ENCODE data around the gene ADGRF5.

Gene ADGRF5

DNA sequence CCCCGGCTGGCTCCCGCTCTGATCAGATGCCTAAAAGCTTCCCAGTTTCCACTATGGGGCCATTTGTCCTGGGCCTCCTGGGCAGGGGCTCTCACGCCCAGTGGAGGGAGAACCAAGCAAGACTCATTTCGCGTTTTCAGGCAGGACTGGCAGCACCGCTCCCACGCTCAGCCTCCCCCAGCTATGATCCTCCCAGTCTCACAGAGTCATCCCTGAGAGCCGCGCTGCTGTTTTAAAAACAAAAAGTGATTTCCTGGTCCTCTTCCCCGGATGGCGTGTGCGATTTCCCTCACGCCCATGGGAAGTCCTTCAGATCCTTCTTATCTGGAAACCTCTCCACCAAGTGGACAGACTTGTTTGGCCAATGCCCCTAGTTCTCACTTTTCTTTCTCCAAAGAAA lies at the start of gene ADGRF5:
Gene ADGRF5, minus strand, starts transcription at position 208 of the 400 bp plus-strand sequence. CDS start 15,176 bp downstream, outside the sequence.
- no peak for DNase-seq

GRCh38 chr6:46969206-46969605 lies 47.5 kb upstream of the ADGRF5 start:
- no peak for DNase-seq

- DNase-seq: no peak
Measured at GRCh38 chr6:46967826-46968349, 46.1 kb upstream of the ADGRF5 start.

- no peak for DNase-seq
Measured at GRCh38 chr6:46964716-46965519, 43.2 kb upstream of the ADGRF5 start.

DNA sequence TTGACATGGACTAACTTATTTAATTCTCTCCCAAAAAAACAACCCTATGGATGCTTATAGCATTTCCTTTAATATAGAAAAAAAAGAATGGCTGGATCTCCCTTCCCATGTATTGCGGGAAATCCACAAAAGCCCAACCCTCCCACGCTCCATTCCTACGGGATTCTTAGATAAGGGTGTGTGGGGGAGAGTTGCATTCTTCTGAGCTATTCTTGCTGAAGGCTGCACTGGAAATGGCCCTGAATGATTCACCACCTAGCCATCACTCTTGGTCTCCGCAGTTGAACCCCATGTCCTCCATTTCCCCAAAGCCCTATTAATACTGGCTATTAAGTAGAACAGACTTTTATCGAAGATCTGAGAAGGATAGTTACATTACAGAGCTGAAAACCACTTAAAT lies 41.9 kb upstream of the ADGRF5 start:
- DNase-seq: no peak

- no peak for DNase-seq
Measured at GRCh38 chr6:46963039-46963438, 41.3 kb upstream of the ADGRF5 start.

DNA sequence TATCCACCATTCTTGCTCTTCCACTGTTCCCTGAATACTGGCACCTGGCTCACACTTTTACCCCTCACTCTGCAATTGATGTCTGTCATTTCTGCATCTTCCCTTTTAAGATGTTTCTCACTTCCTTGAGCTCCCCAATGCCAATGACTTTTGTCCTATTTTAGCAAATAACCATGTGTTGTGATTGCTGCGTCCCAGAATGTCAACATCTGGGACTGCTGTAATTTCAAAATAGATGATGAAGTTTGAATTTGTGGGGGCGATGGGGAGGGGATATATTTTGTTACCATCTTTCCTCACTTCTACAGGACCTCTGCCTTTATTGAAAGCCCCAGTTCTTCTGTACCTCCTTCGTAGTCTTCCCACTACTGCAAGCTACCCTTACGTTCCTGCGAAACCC lies 40.0 kb upstream of the ADGRF5 start:
- DNase-seq: no peak

- DNase-seq: no peak
Measured at GRCh38 chr6:46961232-46961631, 39.5 kb upstream of the ADGRF5 start.

- DNase-seq: no peak
Measured at GRCh38 chr6:46959419-46959818, 37.7 kb upstream of the ADGRF5 start.

- no peak for DNase-seq
Measured at GRCh38 chr6:46956409-46956808, 34.7 kb upstream of the ADGRF5 start.

DNA sequence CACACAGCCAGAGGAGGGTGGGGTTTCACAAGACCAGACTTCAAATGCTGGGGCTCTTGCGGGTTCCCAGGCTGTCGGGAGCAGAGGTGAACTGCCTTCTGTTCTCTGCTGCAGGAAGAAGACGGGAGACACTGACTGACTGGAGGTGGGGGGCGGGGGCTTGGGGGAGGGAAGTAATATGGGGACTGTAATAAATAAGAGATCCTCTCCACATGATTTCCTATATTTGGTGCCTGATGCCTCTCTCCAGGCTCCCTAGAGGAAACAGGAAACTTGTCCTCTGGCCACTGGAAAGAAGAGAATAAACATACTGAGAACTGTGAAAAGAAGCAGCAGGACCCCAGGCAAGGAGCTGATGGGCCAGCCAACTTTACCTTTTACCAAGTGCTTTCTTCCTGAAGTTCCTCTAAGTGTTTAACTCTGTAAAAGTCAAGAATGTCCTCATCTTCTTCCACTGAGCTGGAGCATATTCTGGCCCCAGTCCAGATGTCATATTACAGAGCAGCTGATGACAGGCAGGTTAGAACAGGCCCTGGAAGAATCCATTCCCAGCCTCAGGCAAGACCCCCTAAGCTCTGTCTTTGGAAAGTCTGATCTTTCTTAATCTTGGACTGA lies 33.2 kb upstream of the ADGRF5 start:
- no peak for DNase-seq

DNA sequence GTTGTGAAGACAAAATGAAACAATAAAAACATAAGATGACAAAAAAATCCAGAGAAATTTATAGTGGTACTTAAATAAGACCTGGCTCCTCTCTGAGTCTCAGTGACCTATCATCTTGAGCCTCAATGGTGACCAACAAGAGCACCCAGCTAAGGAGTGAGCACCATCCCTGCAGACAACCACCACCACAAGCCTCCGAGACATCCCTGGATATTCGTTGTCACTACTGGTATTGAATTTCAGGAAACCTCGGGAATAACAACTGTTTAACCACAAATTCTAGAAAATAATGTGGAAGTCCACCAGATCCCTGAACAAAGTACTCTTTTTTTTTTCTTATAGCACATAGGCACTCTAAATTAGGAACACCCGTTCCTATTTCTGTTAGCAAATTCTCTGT lies 32.2 kb upstream of the ADGRF5 start:
- no peak for DNase-seq

- DNase-seq: no peak
Measured at GRCh38 chr6:46949632-46950280, 28.0 kb upstream of the ADGRF5 start.

DNA sequence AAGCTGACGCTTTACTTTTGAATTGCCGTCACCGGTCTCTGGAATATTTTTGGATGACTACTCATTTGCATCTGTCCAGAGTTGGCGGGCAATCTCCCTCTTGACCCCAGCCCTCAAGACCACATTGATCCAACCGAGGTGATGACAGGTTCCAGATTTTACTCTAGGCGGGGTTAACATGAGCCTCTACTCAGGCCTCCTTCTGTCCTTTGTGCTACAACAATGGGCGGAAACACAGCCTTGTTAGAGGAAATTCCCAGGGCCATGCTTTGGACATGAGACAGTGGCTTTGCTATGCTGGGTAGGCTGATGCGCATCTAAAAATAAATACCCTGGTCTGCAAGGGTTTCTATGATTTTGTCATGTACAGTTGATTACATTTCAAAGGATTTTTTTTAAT lies 27.0 kb upstream of the ADGRF5 start:
- no peak for DNase-seq

- DNase-seq: no peak
Measured at GRCh38 chr6:46947497-46947896, 25.8 kb upstream of the ADGRF5 start.

GRCh38 chr6:46940433-46941226 lies 18.9 kb upstream of the ADGRF5 start:
- no peak for DNase-seq

DNA sequence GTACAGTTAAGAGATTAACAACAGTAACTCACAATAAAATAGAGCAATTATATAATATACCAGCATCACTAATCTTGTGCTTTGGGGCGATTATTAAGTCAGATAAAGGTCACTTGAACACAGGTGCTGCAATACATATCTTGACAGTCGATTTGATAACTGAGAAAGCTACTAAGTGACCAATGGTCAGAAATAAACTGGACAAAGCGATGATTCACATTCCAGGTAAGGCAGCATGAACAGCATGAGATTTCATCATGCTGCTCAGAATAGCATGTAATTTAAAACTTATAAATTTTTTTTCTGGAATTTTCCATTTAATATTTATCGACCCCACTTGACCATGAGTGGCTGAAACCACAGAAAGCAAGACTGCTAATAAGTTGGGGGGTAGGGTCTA lies 15.9 kb upstream of the ADGRF5 start:
- no peak for DNase-seq

- no peak for DNase-seq
Measured at GRCh38 chr6:46935687-46936086, 13.9 kb upstream of the ADGRF5 start.

- no peak for DNase-seq
Measured at GRCh38 chr6:46933751-46934150, 12.0 kb upstream of the ADGRF5 start.

GRCh38 chr6:46932526-46933319 lies 11.0 kb upstream of the ADGRF5 start:
- DNase-seq: no peak

- DNase-seq: no peak
Measured at GRCh38 chr6:46931416-46931815, 9.7 kb upstream of the ADGRF5 start.

- DNase-seq: no peak
Measured at GRCh38 chr6:46930331-46930730, 8.6 kb upstream of the ADGRF5 start.
